ENCODE measurements around the gene PHLDB3.

The PHLDB3 gene

GRCh38 chr19:43540381-43540780 lies 35.8 kb upstream of the PHLDB3 start:
- H3K4me2 ChIP-seq (ENCODE audit: low read length, poor library complexity, severe bottlenecking): no peak overlapping the region

DNA sequence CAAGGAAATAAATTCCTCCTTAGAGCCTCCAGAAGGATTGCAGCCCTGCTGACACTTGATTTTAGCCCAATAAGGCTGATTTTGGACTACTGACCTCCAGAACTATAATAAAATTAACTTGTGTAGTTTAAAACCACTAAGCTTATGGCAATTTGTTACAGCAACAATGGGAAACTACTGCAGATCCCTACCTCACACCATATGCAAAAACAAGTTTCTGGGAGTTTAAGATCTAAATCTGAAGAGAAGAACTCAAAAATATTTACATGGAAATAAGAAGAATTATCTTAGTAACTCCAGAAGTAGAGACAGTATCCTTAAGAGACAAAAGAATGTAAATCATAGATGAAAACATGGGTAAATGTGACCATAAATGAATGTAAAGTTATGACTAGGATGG lies 34.4 kb upstream of the PHLDB3 start:
- Histone ChIP-seq H3K4me3 (ENCODE audit: insufficient read depth in 1 of 2, low read depth in 1 of 2, low read length in 2 of 2) (no peak overlapping the region), H2AFZ (ENCODE audit: low read depth, low read length) (no peak overlapping the region), H4K8ac (ENCODE audit: low read length) (no peak overlapping the region), H3K9ac (ENCODE audit: low read length) (no peak overlapping the region), H4K91ac (ENCODE audit: low read length) (no peak overlapping the region), H3K14ac (ENCODE audit: low read length in 2 of 2) (no peak overlapping the region), H2BK120ac (ENCODE audit: low read depth, low read length) (no peak overlapping the region), H3K4ac (ENCODE audit: low read depth in 1 of 2, low read length in 2 of 2) (no peak overlapping the region), H3K4me2 (ENCODE audit: low read length, poor library complexity, severe bottlenecking) (no peak overlapping the region), H3K27me3 (ENCODE audit: control insufficient read depth in 1 of 2, insufficient read depth in 1 of 2, low read length in 2 of 2) (no peaks in the 10 kb centered on the region), H3K9me3 (ENCODE audit: control insufficient read depth, low read length) (peaks cover 9% of the 10 kb centered on the region), H3K27ac (ENCODE audit: low read length, poor library complexity, severe bottlenecking) (no peak overlapping the region), H2BK12ac (ENCODE audit: low read length in 2 of 2) (no peak overlapping the region), H2BK15ac (ENCODE audit: low read depth, poor library complexity, severe bottlenecking) (no peak overlapping the region), H3K4me1 (ENCODE audit: control insufficient read depth, insufficient read depth, low read depth, low read length) (peaks cover 4% of the 10 kb centered on the region), H3K79me1 (replicated peaks; ENCODE audit: low read length, poor library complexity, severe bottlenecking) (no peaks in the 10 kb centered on the region), H2BK5ac (ENCODE audit: low read depth, low read length, poor library complexity, severe bottlenecking) (no peak overlapping the region), H3K36me3 (ENCODE audit: control insufficient read depth in 1 of 2, insufficient read depth in 2 of 2, low read depth in 1 of 2, low read length in 2 of 2) (peaks cover 55 to 62% of the 10 kb centered on the region in 2 experiments), H2AK5ac (ENCODE audit: low read length, severe bottlenecking) (no peak overlapping the region), H3K18ac (ENCODE audit: low read depth in 1 of 2, low read length in 2 of 2) (no peak overlapping the region), H3K23ac (ENCODE audit: low read length in 2 of 2) (no peak overlapping the region)
- no peak for DNase-seq

More at GRCh38 chr19:43540381-43540780, 35.8 kb upstream of the PHLDB3 start:
- no peak overlapping the region for H3K23ac ChIP-seq (ENCODE audit: low read length in 2 of 2)
- H4K91ac ChIP-seq (ENCODE audit: low read length): no peak overlapping the region
- no peak overlapping the region for H2AK5ac ChIP-seq (ENCODE audit: low read length, severe bottlenecking)
- DNase-seq: no peak
- no peak overlapping the region for H3K4me3 ChIP-seq (ENCODE audit: insufficient read depth in 1 of 2, low read depth in 1 of 2, low read length in 2 of 2)
- no peak overlapping the region for H2BK5ac ChIP-seq (ENCODE audit: low read depth, low read length, poor library complexity, severe bottlenecking)
- H3K27ac ChIP-seq (ENCODE audit: low read length, poor library complexity, severe bottlenecking): no peak overlapping the region
- no peak overlapping the region for H3K18ac ChIP-seq (ENCODE audit: low read depth in 1 of 2, low read length in 2 of 2)
- peaks cover 9% of the 10 kb centered on the region for H3K9me3 ChIP-seq (ENCODE audit: control insufficient read depth, low read length)
- no peak overlapping the region for H4K8ac ChIP-seq (ENCODE audit: low read length)
- H3K4ac ChIP-seq (ENCODE audit: low read depth in 1 of 2, low read length in 2 of 2): no peak overlapping the region
- H3K4me1 ChIP-seq (ENCODE audit: control insufficient read depth, insufficient read depth, low read depth, low read length): no peaks in the 10 kb centered on the region
- H2BK120ac ChIP-seq (ENCODE audit: low read depth, low read length): no peak overlapping the region
- H2BK12ac ChIP-seq (ENCODE audit: low read length in 2 of 2): no peak overlapping the region
- H3K14ac ChIP-seq (ENCODE audit: low read length in 2 of 2): no peak overlapping the region
- no peak overlapping the region for H2BK15ac ChIP-seq (ENCODE audit: low read depth, poor library complexity, severe bottlenecking)
- H2AFZ ChIP-seq (ENCODE audit: low read depth, low read length): no peak overlapping the region
- H3K9ac ChIP-seq (ENCODE audit: low read length): no peak overlapping the region
- no peaks in the 10 kb centered on the region for H3K79me1 ChIP-seq (replicated peaks; ENCODE audit: low read length, poor library complexity, severe bottlenecking)
- H3K36me3 ChIP-seq (ENCODE audit: control insufficient read depth in 1 of 2, insufficient read depth in 2 of 2, low read depth in 1 of 2, low read length in 2 of 2): peaks cover 62 to 73% of the 10 kb centered on the region in 2 experiments
- WGBS: 100% methylated on average over 3 of the region's 3 CpGs
- no peaks in the 10 kb centered on the region for H3K27me3 ChIP-seq (ENCODE audit: control insufficient read depth in 1 of 2, insufficient read depth in 1 of 2, low read length in 2 of 2)

DNA sequence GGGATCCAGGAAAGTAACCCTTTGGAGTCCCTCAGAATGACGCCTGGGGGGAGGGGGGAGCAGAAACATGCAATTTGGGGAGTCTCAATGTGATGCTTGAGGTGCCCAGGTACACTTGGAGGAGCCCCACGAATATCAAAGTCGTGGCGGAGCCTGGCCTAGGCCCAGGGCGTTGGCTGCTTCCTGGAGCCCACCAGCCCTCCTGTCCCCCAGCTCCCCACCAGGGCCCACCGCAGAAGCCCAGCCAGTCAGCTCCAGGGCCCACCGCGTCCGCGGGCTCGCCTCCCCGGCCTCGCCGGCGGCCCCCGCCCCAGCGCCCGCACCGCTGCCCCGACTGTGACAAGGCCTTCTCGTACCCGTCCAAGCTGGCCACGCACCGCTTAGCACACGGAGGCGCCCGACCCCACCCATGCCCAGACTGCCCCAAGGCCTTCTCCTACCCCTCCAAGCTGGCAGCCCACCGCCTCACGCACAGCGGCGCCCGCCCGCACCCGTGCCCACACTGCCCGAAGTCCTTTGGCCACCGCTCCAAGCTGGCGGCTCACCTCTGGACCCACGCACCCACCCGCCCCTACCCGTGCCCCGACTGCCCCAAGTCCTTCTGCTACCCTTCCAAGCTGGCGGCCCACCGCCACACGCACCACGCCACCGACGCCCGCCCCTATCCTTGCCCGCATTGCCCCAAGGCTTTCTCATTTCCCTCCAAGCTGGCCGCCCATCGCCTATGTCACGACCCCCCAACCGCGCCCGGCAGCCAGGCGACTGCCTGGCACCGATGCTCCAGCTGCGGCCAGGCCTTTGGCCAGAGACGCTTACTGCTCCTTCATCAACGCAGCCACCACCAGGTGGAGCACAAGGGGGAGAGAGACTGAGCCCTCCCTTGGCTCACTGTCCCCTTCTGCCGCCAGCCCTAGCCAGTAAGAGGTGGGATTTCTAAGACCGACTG lies 30.5 kb upstream of the PHLDB3 start:
- no peak overlapping the region for H2AFZ ChIP-seq (ENCODE audit: low read depth, low read length)
- no peak overlapping the region for H2BK12ac ChIP-seq (ENCODE audit: low read length in 2 of 2)
- peak; percentile 74 for DNase-seq
- no peak overlapping the region for H3K4ac ChIP-seq (ENCODE audit: low read depth in 1 of 2, low read length in 2 of 2)
- WGBS: 88% methylated on average over 62 of the region's 62 CpGs
- peaks cover 9% of the 10 kb centered on the region for H3K9me3 ChIP-seq (ENCODE audit: control insufficient read depth, low read length)
- no peak overlapping the region for H2AK5ac ChIP-seq (ENCODE audit: low read length, severe bottlenecking)
- no peak overlapping the region for H3K14ac ChIP-seq (ENCODE audit: low read length in 2 of 2)
- no peaks in the 10 kb centered on the region for H3K79me1 ChIP-seq (replicated peaks; ENCODE audit: low read length, poor library complexity, severe bottlenecking)
- peak overlapping the region in 1 of 2 experiments; percentile 95 for H3K4me3 ChIP-seq (ENCODE audit: insufficient read depth in 1 of 2, low read depth in 1 of 2, low read length in 2 of 2)
- H3K23ac ChIP-seq (ENCODE audit: low read length in 2 of 2): no peak overlapping the region
- H3K27ac ChIP-seq (ENCODE audit: low read length, poor library complexity, severe bottlenecking): no peak overlapping the region
- no peak overlapping the region for H2BK15ac ChIP-seq (ENCODE audit: low read depth, poor library complexity, severe bottlenecking)
- no peak overlapping the region for H3K4me2 ChIP-seq (ENCODE audit: low read length, poor library complexity, severe bottlenecking)
- H3K36me3 ChIP-seq (ENCODE audit: control insufficient read depth in 1 of 2, insufficient read depth in 2 of 2, low read depth in 1 of 2, low read length in 2 of 2): peaks cover 22 to 27% of the 10 kb centered on the region in 2 experiments
- H4K91ac ChIP-seq (ENCODE audit: low read length): peak overlapping the region; percentile 43
- peak overlapping the region in 1 of 2 experiments; percentile 35 for H3K18ac ChIP-seq (ENCODE audit: low read depth in 1 of 2, low read length in 2 of 2)
- H3K9ac ChIP-seq (ENCODE audit: low read length): peak overlapping the region; percentile 56
- no peak overlapping the region for H2BK5ac ChIP-seq (ENCODE audit: low read depth, low read length, poor library complexity, severe bottlenecking)
- no peak overlapping the region for H4K8ac ChIP-seq (ENCODE audit: low read length)
- no peaks in the 10 kb centered on the region for H3K27me3 ChIP-seq (ENCODE audit: control insufficient read depth in 1 of 2, insufficient read depth in 1 of 2, low read length in 2 of 2)
- H3K4me1 ChIP-seq (ENCODE audit: control insufficient read depth, insufficient read depth, low read depth, low read length): peaks cover 11% of the 10 kb centered on the region
- no peak overlapping the region for H2BK120ac ChIP-seq (ENCODE audit: low read depth, low read length)

DNA sequence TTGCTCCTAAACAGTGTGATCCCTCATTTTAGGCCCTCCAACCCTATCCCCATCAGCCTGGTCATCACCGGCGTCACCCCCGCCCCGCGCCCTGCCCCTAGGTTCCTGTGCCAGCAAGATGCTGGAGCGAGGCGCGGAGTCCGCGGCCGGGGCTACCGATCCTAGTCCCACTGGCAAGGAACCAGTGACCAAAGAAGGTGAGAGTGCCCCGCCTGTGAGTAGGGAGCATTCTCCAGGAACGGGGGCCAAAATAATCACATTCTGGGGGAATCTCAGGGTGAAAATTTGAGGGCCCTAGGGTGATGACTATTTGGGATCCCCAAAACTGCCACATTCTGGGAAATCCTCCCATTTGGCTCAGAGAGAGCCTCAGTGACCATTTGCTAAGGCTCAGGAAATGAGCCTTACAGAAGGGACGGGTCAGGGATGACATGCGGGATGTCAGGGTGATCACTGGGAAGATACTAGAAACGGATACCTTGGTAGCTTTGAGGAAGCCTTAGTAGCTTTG lies 29.8 kb upstream of the PHLDB3 start:
- no peak for DNase-seq
- Histone ChIP-seq H3K14ac (ENCODE audit: low read length in 2 of 2) (no peak overlapping the region), H3K9me3 (ENCODE audit: control insufficient read depth, low read length) (peaks cover 9% of the 10 kb centered on the region), H2BK120ac (ENCODE audit: low read depth, low read length) (no peak overlapping the region), H2BK12ac (ENCODE audit: low read length in 2 of 2) (peak overlapping the region in 1 of 2 experiments; percentile 76), H3K4me3 (ENCODE audit: insufficient read depth in 1 of 2, low read depth in 1 of 2, low read length in 2 of 2) (peak overlapping the region in 1 of 2 experiments; percentile 95), H3K36me3 (ENCODE audit: control insufficient read depth in 1 of 2, insufficient read depth in 2 of 2, low read depth in 1 of 2, low read length in 2 of 2) (peaks cover 16 to 24% of the 10 kb centered on the region in 2 experiments), H2AFZ (ENCODE audit: low read depth, low read length) (peak overlapping the region; percentile 77), H2BK15ac (ENCODE audit: low read depth, poor library complexity, severe bottlenecking) (peak overlapping the region; percentile 26), H3K18ac (ENCODE audit: low read depth in 1 of 2, low read length in 2 of 2) (peak overlapping the region in 1 of 2 experiments; percentile 87), H2BK5ac (ENCODE audit: low read depth, low read length, poor library complexity, severe bottlenecking) (no peak overlapping the region), H3K4ac (ENCODE audit: low read depth in 1 of 2, low read length in 2 of 2) (peak overlapping the region in 1 of 2 experiments; percentile 49), H4K91ac (ENCODE audit: low read length) (no peak overlapping the region), H3K9ac (ENCODE audit: low read length) (peak overlapping the region; percentile 56), H3K4me1 (ENCODE audit: control insufficient read depth, insufficient read depth, low read depth, low read length) (peaks cover 13% of the 10 kb centered on the region), H3K27me3 (ENCODE audit: control insufficient read depth in 1 of 2, insufficient read depth in 1 of 2, low read length in 2 of 2) (no peaks in the 10 kb centered on the region), H3K4me2 (ENCODE audit: low read length, poor library complexity, severe bottlenecking) (peak overlapping the region; percentile 52), H2AK5ac (ENCODE audit: low read length, severe bottlenecking) (no peak overlapping the region), H3K79me1 (replicated peaks; ENCODE audit: low read length, poor library complexity, severe bottlenecking) (no peaks in the 10 kb centered on the region), H3K27ac (ENCODE audit: low read length, poor library complexity, severe bottlenecking) (no peak overlapping the region), H3K23ac (ENCODE audit: low read length in 2 of 2) (no peak overlapping the region), H4K8ac (ENCODE audit: low read length) (peak overlapping the region; percentile 45)
- WGBS: 24% methylated on average over 17 of the region's 17 CpGs
